Urinary bladder (tissue), 4 donors: ENCODE measurements around the gene PDE3A. TPM values are rescaled to one million over a fixed set of nuclear protein-coding genes. Genes with fewer than 3 reads are reported as not detected.

ENCODE experiments used
- DNase-seq: peaks from one replicate; pipeline ENCODE4 v3.0.0-alpha.2; 2015; ENCODE audit errors: extremely low spot score
- H3K27ac ChIP-seq: one replicate; pipeline ENCODE4 v1.5.1; 2013; ENCODE audit warnings: low read depth, mild to moderate bottlenecking, moderate library complexity
- H3K36me3 ChIP-seq: one replicate; pipeline ENCODE4 v1.6.1; 2013; ENCODE audit warnings: mild to moderate bottlenecking, moderate library complexity; ENCODE audit not compliant: insufficient read depth
- H3K4me1 ChIP-seq: one replicate; pipeline ENCODE4 v1.6.1; 2013; ENCODE audit warnings: mild to moderate bottlenecking, moderate library complexity; ENCODE audit not compliant: insufficient read depth
- H3K4me3 ChIP-seq: one replicate; pipeline ENCODE4 v1.5.1; 2013; ENCODE audit warnings: low read depth, low read length
- WGBS: extraction: QIAGEN DNeasy Blood & Tissue Kit; methylation state at CpG from one replicate; pipeline ENCODE4 v1.1.7; 2013; 5-methylcytosine and 5-hydroxymethylcytosine counted together
- polyA plus RNA-seq: library from polyadenylated mRNA; stranded (reverse); fragments of 200-250 nt; gene quantifications from one replicate; pipeline ENCODE4 v1.2.3, GENCODE V29; 2013
- total RNA-seq: library from RNA; depleted of rRNA; stranded (reverse); fragments of >200 nt; gene quantifications from one replicate; pipeline ENCODE4 v1.2.3, GENCODE V29; 2014
- donor health status: healthy with polysubstance abuse.
- donor health status: healthy.

Gene PDE3A
- total and polyA plus RNA-seq, 2 donors: 3.8 to 63.7 TPM

DNA sequence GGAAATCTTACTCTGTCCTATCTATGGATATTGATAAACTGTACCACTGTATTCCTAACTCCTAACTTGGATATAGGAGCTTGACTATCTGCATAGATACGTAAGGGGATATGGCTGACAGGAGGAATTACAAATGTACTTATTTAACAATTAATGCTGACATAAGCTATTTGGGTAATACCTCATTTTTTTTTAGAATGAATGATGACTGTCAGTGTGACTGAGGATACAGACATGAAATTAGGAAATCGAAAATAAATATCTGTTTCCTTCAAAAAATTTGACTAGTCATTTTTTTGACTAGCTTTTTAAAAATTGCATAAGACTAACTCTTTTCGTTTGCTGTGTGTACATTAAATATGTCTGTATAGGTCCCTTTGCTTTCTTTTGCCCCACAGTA is 74.9 kb downstream of the PDE3A start:
- no peaks in the 10 kb centered on the region for H3K4me1 ChIP-seq
- no peaks in the 10 kb centered on the region for H3K36me3 ChIP-seq
- no peak overlapping the region for H3K4me3 ChIP-seq
- no peak for DNase-seq
- whole genome bisulfite sequencing: 90% methylated on average over 3 of the region's 3 CpGs
- no peak overlapping the region for H3K27ac ChIP-seq

DNA sequence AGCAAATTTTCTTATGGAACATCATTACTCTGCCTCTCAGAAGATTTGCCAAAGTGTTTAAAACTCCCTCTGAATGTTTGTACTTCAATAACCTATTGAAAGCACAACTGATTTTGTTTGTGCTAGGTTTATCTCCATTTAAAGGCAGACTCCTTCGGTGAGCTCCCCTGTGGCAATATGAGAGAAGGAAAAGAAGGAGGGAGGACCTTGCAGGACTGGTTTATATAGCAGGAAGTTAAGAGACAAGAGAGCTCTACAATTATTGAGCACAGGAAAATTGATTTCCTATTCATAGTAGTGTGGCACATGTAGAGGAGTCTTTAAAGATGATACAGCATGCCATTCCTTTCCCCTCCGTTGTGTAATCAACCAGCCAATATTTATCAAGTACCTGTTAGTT is 75.5 kb downstream of the PDE3A start:
- no peak overlapping the region for H3K4me3 ChIP-seq
- no peak for DNase-seq
- no peaks in the 10 kb centered on the region for H3K36me3 ChIP-seq
- no peak overlapping the region for H3K27ac ChIP-seq
- no peaks in the 10 kb centered on the region for H3K4me1 ChIP-seq
- WGBS: 80% methylated on average over 2 of the region's 2 CpGs

DNA sequence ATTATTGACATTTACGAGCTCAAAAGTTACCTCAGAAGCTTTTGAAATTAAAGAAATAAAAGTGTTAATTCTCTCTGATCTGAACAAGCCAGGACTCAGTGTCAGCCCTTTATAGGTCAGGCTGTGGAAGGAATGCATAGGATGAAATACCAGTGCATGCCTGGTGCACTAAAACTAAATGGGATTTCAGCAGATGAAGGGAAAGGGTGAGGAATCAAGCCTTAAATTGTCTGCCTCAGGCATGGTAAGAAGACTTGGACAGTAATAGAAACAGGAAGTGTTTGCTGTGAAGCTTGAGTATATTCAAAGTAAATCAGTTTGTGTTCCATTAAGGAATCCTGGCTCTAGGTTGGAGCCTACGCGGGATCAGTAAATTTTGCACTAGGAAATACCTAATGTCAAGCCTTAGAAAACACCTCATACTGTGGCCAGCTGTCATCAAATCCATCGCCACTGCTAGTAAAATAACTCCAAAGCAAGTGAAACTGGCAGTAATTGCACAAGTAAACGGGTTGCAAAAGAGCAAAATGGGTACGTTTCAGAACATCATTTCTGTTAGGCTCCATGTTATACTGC is 76.3 kb downstream of the PDE3A start:
- Histone ChIP-seq H3K27ac (no peak overlapping the region), H3K4me1 (no peaks in the 10 kb centered on the region), H3K36me3 (no peaks in the 10 kb centered on the region), H3K4me3 (no peak overlapping the region)
- no peak for DNase-seq
- 85% methylated on average over 6 of the region's 6 CpGs for WGBS

DNA sequence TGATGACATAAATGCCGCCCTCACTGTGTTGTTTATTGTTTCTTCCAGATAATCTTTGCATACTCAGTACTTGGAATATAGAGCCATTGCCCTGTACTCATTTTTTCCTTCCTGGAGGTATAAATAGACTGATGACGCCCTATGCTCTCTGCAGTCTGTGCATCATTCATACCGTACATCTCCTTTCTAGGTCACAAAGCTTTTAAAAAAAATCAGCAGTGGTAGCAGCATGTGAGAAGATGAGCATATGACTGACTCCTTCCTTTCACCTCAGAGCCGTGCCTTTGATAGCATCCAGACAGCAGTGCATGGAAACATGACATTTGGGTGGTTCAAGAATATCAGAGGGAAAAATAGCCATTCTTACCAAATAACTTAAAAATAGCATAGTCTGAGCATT is 77.3 kb downstream of the PDE3A start:
- no peak for DNase-seq
- WGBS: 71% methylated on average over 4 of the region's 4 CpGs
- no peak overlapping the region for H3K4me3 ChIP-seq
- no peaks in the 10 kb centered on the region for H3K4me1 ChIP-seq
- H3K36me3 ChIP-seq: no peaks in the 10 kb centered on the region
- H3K27ac ChIP-seq: no peak overlapping the region

DNA sequence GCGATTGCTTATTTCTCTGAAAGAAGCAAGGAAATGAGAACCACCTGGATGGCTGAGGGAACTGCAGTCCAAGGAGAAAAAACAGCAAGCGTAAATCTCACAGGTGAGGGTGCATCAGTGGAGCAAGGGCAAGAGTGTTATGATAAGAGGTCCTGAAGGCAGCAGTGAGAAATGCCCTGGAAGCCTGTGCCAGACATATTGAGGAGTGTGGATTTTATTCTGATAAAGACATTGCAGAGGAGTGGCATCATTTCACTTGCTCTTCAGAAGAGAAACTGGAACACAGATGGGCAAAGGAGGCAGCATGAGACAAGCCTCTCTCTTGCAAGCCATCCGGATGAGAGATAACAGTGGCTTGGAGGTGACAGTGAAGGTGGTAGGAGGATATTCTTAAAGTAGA is 78.5 kb downstream of the PDE3A start:
- Histone ChIP-seq H3K27ac (no peak overlapping the region), H3K4me3 (no peak overlapping the region), H3K4me1 (no peaks in the 10 kb centered on the region), H3K36me3 (no peaks in the 10 kb centered on the region)
- WGBS: 90% methylated on average over 3 of the region's 3 CpGs
- DNase-seq: no peak

- Histone ChIP-seq H3K4me3 (no peak overlapping the region), H3K36me3 (no peaks in the 10 kb centered on the region), H3K4me1 (no peaks in the 10 kb centered on the region), H3K27ac (no peak overlapping the region)
- WGBS: 83% methylated on average over 2 of the region's 2 CpGs
- DNase-seq: no peak
Observed at GRCh38 chr12:20448781-20449180, 80.4 kb downstream of the PDE3A start.

DNA sequence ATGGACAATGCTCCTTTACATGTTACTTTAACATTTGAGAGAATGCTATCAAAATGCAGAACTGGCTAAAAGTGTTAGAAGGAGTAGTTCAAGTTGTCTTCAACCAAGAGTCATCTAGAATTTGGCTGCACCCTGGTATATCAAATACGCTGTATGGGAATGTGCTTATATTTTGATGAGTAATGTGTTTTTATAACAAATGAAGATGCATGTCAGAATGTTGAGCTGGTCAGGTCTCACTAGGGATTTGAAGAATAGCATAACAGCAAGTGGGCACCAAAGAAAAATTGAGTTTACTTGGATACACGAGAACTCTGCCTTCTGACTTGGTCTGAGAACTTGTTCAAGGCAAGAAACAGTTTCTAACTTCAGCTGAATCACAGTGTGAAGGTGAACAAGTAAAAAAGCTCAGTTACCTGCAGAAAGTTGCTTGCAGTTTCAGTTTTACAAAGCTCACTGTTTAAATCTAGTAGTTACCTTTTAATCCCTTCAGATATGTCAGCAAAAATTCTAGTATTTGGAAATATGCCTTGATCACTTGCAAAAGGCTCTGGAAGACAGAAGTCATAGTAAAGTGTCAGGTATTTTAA is 82.3 kb downstream of the PDE3A start:
- DNase-seq: no peak
- no peak overlapping the region for H3K4me3 ChIP-seq
- H3K4me1 ChIP-seq: no peaks in the 10 kb centered on the region
- 89% methylated on average over 2 of the region's 2 CpGs for WGBS
- H3K36me3 ChIP-seq: no peaks in the 10 kb centered on the region
- H3K27ac ChIP-seq: no peak overlapping the region

DNA sequence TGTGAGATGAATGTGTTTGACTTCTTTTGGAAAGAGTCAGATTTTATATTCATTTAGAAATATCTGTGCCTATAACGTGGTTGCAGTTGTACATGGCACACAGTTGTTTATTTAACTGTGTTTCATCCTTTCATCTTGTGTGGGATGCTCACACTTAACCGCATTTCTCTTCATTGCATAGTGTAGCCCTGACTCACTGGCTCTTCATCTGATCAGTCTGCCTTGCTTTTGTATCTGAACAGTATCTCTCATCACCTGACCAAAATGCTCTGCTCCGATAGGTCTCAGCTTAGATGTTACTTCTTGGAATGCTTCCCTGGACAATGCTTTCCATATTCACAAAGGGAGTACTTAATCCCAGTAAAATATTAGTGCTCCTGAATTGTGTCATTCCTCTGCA is 83.4 kb downstream of the PDE3A start:
- Histone ChIP-seq H3K36me3 (no peaks in the 10 kb centered on the region), H3K4me1 (no peaks in the 10 kb centered on the region), H3K27ac (no peak overlapping the region), H3K4me3 (no peak overlapping the region)
- 79% methylated on average over 3 of the region's 3 CpGs for WGBS
- no peak for DNase-seq

DNA sequence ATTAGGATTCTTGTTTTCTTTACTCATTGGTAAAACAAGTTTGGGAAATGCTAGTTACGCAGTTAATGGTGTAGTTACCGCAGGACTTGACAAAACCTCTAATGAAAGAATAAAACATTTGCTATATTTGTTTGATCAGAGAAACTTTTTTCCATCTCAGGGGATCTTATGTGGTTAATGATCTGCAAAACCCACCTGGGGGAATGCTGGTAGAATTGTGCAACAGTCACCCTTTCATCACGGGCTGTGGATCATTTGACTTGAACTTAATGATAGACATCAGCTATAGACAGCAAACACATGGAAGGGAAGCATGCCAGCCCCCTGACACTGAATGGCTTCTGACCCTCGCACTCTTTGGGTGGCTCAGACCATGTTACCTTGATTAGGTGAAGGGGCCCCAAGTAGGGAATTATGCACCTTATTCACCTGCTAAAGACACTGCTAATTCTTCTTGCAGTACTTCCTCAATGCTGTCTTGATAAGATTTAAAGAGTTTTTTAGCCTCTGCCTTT is 84.2 kb downstream of the PDE3A start:
- DNase-seq: no peak
- 89% methylated on average over 4 of the region's 4 CpGs for WGBS
- H3K4me1 ChIP-seq: no peaks in the 10 kb centered on the region
- no peaks in the 10 kb centered on the region for H3K36me3 ChIP-seq
- no peak overlapping the region for H3K4me3 ChIP-seq
- H3K27ac ChIP-seq: no peak overlapping the region

GRCh38 chr12:20453756-20454310 is 85.5 kb downstream of the PDE3A start:
- no peak for DNase-seq
- H3K27ac ChIP-seq: no peak overlapping the region
- 92% methylated on average over 6 of the region's 6 CpGs for WGBS
- no peak overlapping the region for H3K4me3 ChIP-seq
- no peaks in the 10 kb centered on the region for H3K36me3 ChIP-seq
- H3K4me1 ChIP-seq: no peaks in the 10 kb centered on the region

GRCh38 chr12:20455001-20455706 is 86.8 kb downstream of the PDE3A start:
- DNase-seq: no peak
- WGBS: 67% methylated on average over 4 of the region's 4 CpGs
- H3K36me3 ChIP-seq: no peaks in the 10 kb centered on the region

DNA sequence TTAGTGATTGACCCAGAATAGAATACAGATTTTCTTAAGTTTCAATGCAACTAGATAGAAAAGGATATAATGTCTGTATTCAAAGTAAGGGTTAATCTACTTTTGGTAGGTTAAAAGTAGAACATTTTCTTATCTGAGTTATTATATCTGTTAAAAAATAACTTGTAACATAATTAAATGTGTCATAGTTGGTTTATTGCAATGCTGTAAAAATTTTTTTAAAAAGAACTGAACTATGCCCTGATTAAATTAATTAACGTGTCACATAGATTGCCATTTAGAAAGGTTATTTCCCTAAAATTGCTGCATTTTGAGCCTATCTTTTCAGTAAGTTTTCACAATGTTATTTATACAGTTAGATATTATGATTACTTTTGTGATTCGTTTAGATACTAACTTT is 89.2 kb downstream of the PDE3A start:
- no peak overlapping the region for H3K4me3 ChIP-seq
- WGBS: 94% methylated on average over 2 of the region's 2 CpGs
- no peaks in the 10 kb centered on the region for H3K36me3 ChIP-seq
- no peak overlapping the region for H3K27ac ChIP-seq
- no peaks in the 10 kb centered on the region for H3K4me1 ChIP-seq
- DNase-seq: no peak

More at GRCh38 chr12:20455001-20455706, 86.8 kb downstream of the PDE3A start:
- no peaks in the 10 kb centered on the region for H3K4me1 ChIP-seq
- no peak overlapping the region for H3K4me3 ChIP-seq
- H3K27ac ChIP-seq: no peak overlapping the region

- no peaks in the 10 kb centered on the region for H3K4me1 ChIP-seq
- H3K36me3 ChIP-seq: no peaks in the 10 kb centered on the region
- H3K4me3 ChIP-seq: no peak overlapping the region
- no peak for DNase-seq
- 93% methylated on average over 1 of the region's 1 CpG for WGBS
- H3K27ac ChIP-seq: no peak overlapping the region
Observed at GRCh38 chr12:20458011-20458410, 89.7 kb downstream of the PDE3A start.

DNA sequence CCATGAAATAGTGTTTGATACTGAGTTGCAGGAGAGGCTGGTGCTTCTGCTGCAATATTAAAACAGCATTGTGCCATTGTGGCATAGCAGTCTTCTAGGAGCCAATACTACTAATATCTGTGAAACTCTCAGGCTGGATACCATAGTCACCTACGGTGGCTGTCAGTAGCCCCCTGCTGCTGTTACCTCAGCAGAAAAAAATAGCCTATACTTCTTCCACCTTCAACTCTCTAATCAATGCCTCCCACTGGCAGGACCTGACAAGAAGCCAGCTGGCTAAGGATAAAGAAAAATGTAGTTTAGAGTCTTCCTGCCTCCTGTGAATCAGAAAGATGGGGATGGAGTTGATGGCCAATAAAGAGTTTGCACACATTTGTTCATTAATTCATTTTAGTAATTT is 91.6 kb downstream of the PDE3A start:
- Histone ChIP-seq H3K27ac (no peak overlapping the region), H3K4me3 (no peak overlapping the region), H3K4me1 (no peaks in the 10 kb centered on the region), H3K36me3 (no peaks in the 10 kb centered on the region)
- no peak for DNase-seq
- WGBS: 85% methylated on average over 1 of the region's 1 CpG
